SK-N-SH (cell line): ENCODE measurements around the gene FOXO1.

Experiments used
- CTCF ChIP-seq: fragments of 200-600 bp; sonication (generic); IDR thresholded peaks from 2 replicates; pipeline ENCODE4 v1.6.1; 2017; ENCODE audit warnings: antibody characterized with exemption, mild to moderate bottlenecking, moderate library complexity
- EP300 ChIP-seq, 2 experiments: IDR thresholded peaks; 2 replicates each; pipeline versions ENCODE4 v1.4.0 to v1.6.1; 2012; ENCODE audit warnings: borderline replicate concordance in 1 of 2, low read depth in 1 of 2, low read length in 1 of 2
- IRF3 ChIP-seq: fragments of 150-350 bp; IDR thresholded peaks from 2 replicates; pipeline ENCODE4 v1.6.1; 2016; ENCODE audit warnings: mild to moderate bottlenecking, low read depth, low read length
- JUND ChIP-seq: IDR thresholded peaks from 2 replicates; pipeline ENCODE4 v1.4.0; 2012
- NRF1 ChIP-seq: IDR thresholded peaks from 2 replicates; pipeline ENCODE4 v1.6.1; 2012; ENCODE audit warnings: low read depth, mild to moderate bottlenecking, low read length
- POLR2AphosphoS5 ChIP-seq: IDR thresholded peaks from 2 replicates; pipeline ENCODE4 v1.6.1; 2012; ENCODE audit warnings: low read depth, low read length
- RAD21 ChIP-seq: IDR thresholded peaks from 2 replicates; pipeline ENCODE4 v1.6.1; 2012; ENCODE audit warnings: mild to moderate bottlenecking, low read length
- RCOR1 ChIP-seq: fragments of 150-350 bp; IDR thresholded peaks from 2 replicates; pipeline ENCODE4 v1.6.1; 2017; ENCODE audit warnings: antibody characterized with exemption, low read length
- RFX5 ChIP-seq: IDR thresholded peaks from 2 replicates; pipeline ENCODE4 v1.6.1; 2012; ENCODE audit warnings: mild to moderate bottlenecking, improper control_type of control experiment, low read length
- TAF1 ChIP-seq: IDR thresholded peaks from 2 replicates; pipeline ENCODE4 v1.6.1; 2012; ENCODE audit warnings: low read depth, mild to moderate bottlenecking, low read length, moderate library complexity, borderline replicate concordance
- TEAD4 ChIP-seq: IDR thresholded peaks from 2 replicates; pipeline ENCODE4 v1.4.0; 2012; ENCODE audit warnings: mild to moderate bottlenecking, borderline replicate concordance; ENCODE audit not compliant: insufficient read depth
- USF2 ChIP-seq: fragments of 150-350 bp; IDR thresholded peaks from 2 replicates; pipeline ENCODE4 v1.6.1; 2017; ENCODE audit warnings: antibody characterized with exemption, low read length, low read depth, borderline replicate concordance
- YY1 ChIP-seq: IDR thresholded peaks from 2 replicates; pipeline ENCODE4 v1.4.0; 2012; ENCODE audit warnings: low read depth, mild to moderate bottlenecking

GRCh38 chr13:40653527-40654318, 12.7 kb downstream of the FOXO1 start:
- TF ChIP-seq EP300 (IDR thresholded peaks at IDR 0.05; ENCODE audit: borderline replicate concordance in 1 of 2, low read depth in 1 of 2, low read length in 1 of 2) (no peak), CTCF (no peak), NRF1 (no peak), JUND (no peak), POLR2AphosphoS5 (no peak), RFX5 (no peak), TAF1 (no peak), USF2 (no peak), IRF3 (no peak), TEAD4 (no peak), YY1 (no peak), RAD21 (no peak), RCOR1 (no peak)
